ENCODE results near the gene SLC35G6.
"Not testable (repeated sequence)": the region's sequence is repeated elsewhere in the genome, so short reads cannot be mapped to it uniquely, and the experiment has no call there.

Gene SLC35G6

GRCh38 chr17:7467498-7467897 lies 13.7 kb upstream of the SLC35G6 start:
- DNase-seq (ENCODE audit: low read depth) = no peak
- no peak overlapping the region for H3K4me3 ChIP-seq (ENCODE audit: low read depth, low read length)
- no peak for TF ChIP-seq CTCF (IDR thresholded peaks at IDR 0.05; ENCODE audit: low read depth, low read length, missing control alignments)

GRCh38 chr17:7468290-7468689 lies 13.0 kb upstream of the SLC35G6 start:
- TF ChIP-seq CTCF (IDR thresholded peaks at IDR 0.05; ENCODE audit: low read depth, low read length, missing control alignments) = no peak
- DNase-seq (ENCODE audit: low read depth) = no peak
- no peak overlapping the region for H3K4me3 ChIP-seq (ENCODE audit: low read depth, low read length)

- DNase-seq (ENCODE audit: low read depth) = no peak
- TF ChIP-seq CTCF (IDR thresholded peaks at IDR 0.05; ENCODE audit: low read depth, low read length, missing control alignments) = no peak
- no peak overlapping the region for H3K4me3 ChIP-seq (ENCODE audit: low read depth, low read length)
These were observed 12.3 kb upstream of the SLC35G6 start for GRCh38 chr17:7468804-7469389.

- not testable (repeated sequence) for DNase-seq (ENCODE audit: low read depth); H3K4me3 ChIP-seq (ENCODE audit: low read depth, low read length)
These were observed 11.4 kb upstream of the SLC35G6 start for GRCh38 chr17:7469843-7470242.

- not testable (repeated sequence) for H3K4me3 ChIP-seq (ENCODE audit: low read depth, low read length); DNase-seq (ENCODE audit: low read depth)
These were observed 10.7 kb upstream of the SLC35G6 start for GRCh38 chr17:7470457-7470973.

- no peak for TF ChIP-seq CTCF (IDR thresholded peaks at IDR 0.05; ENCODE audit: low read depth, low read length, missing control alignments)
- no peak for DNase-seq (ENCODE audit: low read depth)
- no peak overlapping the region for H3K4me3 ChIP-seq (ENCODE audit: low read depth, low read length)
These were observed 9.5 kb upstream of the SLC35G6 start for GRCh38 chr17:7471729-7472128.

GRCh38 chr17:7474767-7475166 lies 6.5 kb upstream of the SLC35G6 start:
- not testable (repeated sequence) for H3K4me3 ChIP-seq (ENCODE audit: low read depth, low read length); DNase-seq (ENCODE audit: low read depth)

- no peak for TF ChIP-seq CTCF (IDR thresholded peaks at IDR 0.05; ENCODE audit: low read depth, low read length, missing control alignments)
- no peak overlapping the region for H3K4me3 ChIP-seq (ENCODE audit: low read depth, low read length)
- DNase-seq (ENCODE audit: low read depth) = no peak
These were observed 5.4 kb upstream of the SLC35G6 start for GRCh38 chr17:7475764-7476422.
